Tibial artery (tissue), 4 donors: ENCODE results near the gene MORN4.

Experiments used
- DNase-seq, 2 donors: peaks; one replicate each; pipeline ENCODE4 v3.0.0-alpha.2; 2019
- H3K27ac ChIP-seq, 2 donors: fragments of 200-600 bp; sonication (generic) in 1 of 2; 1 replicate in 1 of 2; 2 replicates in 1 of 2; pipeline ENCODE4 v1.5.1; 2018 to 2019; ENCODE audit warnings: mild to moderate bottlenecking in 1 of 2
- H3K27me3 ChIP-seq, 2 donors: fragments of 200-600 bp; sonication (generic) in 1 of 2; one replicate each; pipeline versions ENCODE4 v1.5.1 to v1.6.0; 2016 to 2019
- H3K36me3 ChIP-seq, 3 donors: fragments of 200-600 bp; sonication (generic) in 2 of 3; one replicate each; pipeline ENCODE4 v1.5.1; 2016 to 2019; ENCODE audit warnings: mild to moderate bottlenecking in 2 of 3
- H3K4me1 ChIP-seq, 4 donors: fragments of 200-600 bp; sonication (generic) in 2 of 4; 1 replicate in 3 of 4; 2 replicates in 1 of 4; pipeline ENCODE4 v1.5.1; 2016 to 2019
- H3K4me3 ChIP-seq, 2 donors: fragments of 200-600 bp; sonication (generic) in 1 of 2; 1 replicate in 1 of 2; 2 replicates in 1 of 2; pipeline ENCODE4 v1.5.1; 2018 to 2019; ENCODE audit warnings: mild to moderate bottlenecking in 2 of 2
- H3K9me3 ChIP-seq, 3 donors: fragments of 200-600 bp; sonication (generic) in 1 of 3; one replicate each; pipeline ENCODE4 v1.5.1; 2016 to 2019
- CTCF ChIP-seq, 2 experiments: fragments of 200-600 bp in 1 of 2; fragments of 450-650 bp in 1 of 2; IDR thresholded peaks; one replicate each; pipeline ENCODE4 v1.5.1; 2017 to 2019; ENCODE audit warnings: antibody characterized with exemption in 2 of 2, mild to moderate bottlenecking in 1 of 2, moderate library complexity in 1 of 2
- intact Hi-C: fragments of 100-400 bp; cut with DNase I; formaldehyde crosslinking; loops from one replicate; pipeline ENCODE4 v1.15.0; 2023; ENCODE audit warnings: low total_unique reads

MORN4 gene

GRCh38 chr10:97611473-97611872, 21.8 kb downstream of the MORN4 start:
- H3K9me3 ChIP-seq, result no peaks in the 10 kb centered on the region
- DNase-seq, result no peak
- H3K27me3 ChIP-seq, result no peaks in the 10 kb centered on the region
- TF ChIP-seq CTCF (IDR thresholded peaks at IDR 0.05), result no peak
- peaks cover 0 to 31% (median 16%) of the 10 kb centered on the region in 4 donors for H3K4me1 ChIP-seq
- H3K36me3 ChIP-seq, result peaks cover 0 to 24% (median 0%) of the 10 kb centered on the region in 3 donors
- intact Hi-C loops, result no loop called here
- no peak overlapping the region for H3K27ac ChIP-seq
- no peak overlapping the region for H3K4me3 ChIP-seq

GRCh38 chr10:97608991-97609561, 24.2 kb downstream of the MORN4 start:
- Histone ChIP-seq H3K27me3 (no peaks in the 10 kb centered on the region), H3K4me1 (peaks cover 0 to 31% (median 16%) of the 10 kb centered on the region in 4 donors), H3K36me3 (peaks cover 0 to 2% (median 0%) of the 10 kb centered on the region in 3 donors), H3K27ac (peak overlapping the region; percentile 35 to 51), H3K4me3 (no peak overlapping the region), H3K9me3 (no peaks in the 10 kb centered on the region)
- TF ChIP-seq CTCF (IDR thresholded peaks at IDR 0.05), result no peak
- intact Hi-C loops, result no loop called here
- no peak for DNase-seq

- intact Hi-C loops, result no loop called here
- H3K4me3 ChIP-seq, result no peak overlapping the region
- peaks cover 0 to 29% (median 15%) of the 10 kb centered on the region in 4 donors for H3K4me1 ChIP-seq
- H3K27me3 ChIP-seq, result no peaks in the 10 kb centered on the region
- no peaks in the 10 kb centered on the region for H3K9me3 ChIP-seq
- H3K36me3 ChIP-seq, result no peaks in the 10 kb centered on the region
- no peak for DNase-seq
- no peak overlapping the region for H3K27ac ChIP-seq
- TF ChIP-seq CTCF (IDR thresholded peaks at IDR 0.05), result no peak
Measured at GRCh38 chr10:97607095-97607636, 26.1 kb downstream of the MORN4 start.

GRCh38 chr10:97601268-97602215, 31.8 kb downstream of the MORN4 start:
- intact Hi-C loops, result no loop called here
- no peaks in the 10 kb centered on the region for H3K36me3 ChIP-seq
- TF ChIP-seq CTCF (IDR thresholded peaks at IDR 0.05), result no peak
- no peak for DNase-seq
- peaks cover 0 to 16% (median 6%) of the 10 kb centered on the region in 4 donors for H3K4me1 ChIP-seq
- H3K9me3 ChIP-seq, result no peaks in the 10 kb centered on the region
- no peak overlapping the region for H3K27ac ChIP-seq
- no peaks in the 10 kb centered on the region for H3K27me3 ChIP-seq
- H3K4me3 ChIP-seq, result no peak overlapping the region

- intact Hi-C loops, result no loop called here
- Histone ChIP-seq H3K36me3 (no peaks in the 10 kb centered on the region), H3K27me3 (no peaks in the 10 kb centered on the region), H3K4me3 (no peak overlapping the region), H3K27ac (no peak overlapping the region), H3K9me3 (no peaks in the 10 kb centered on the region), H3K4me1 (peaks cover 0 to 25% (median 14%) of the 10 kb centered on the region in 4 donors)
- DNase-seq, result no peak
- TF ChIP-seq CTCF (IDR thresholded peaks at IDR 0.05), result no peak
Measured at GRCh38 chr10:97600616-97601015, 32.7 kb downstream of the MORN4 start.
